ENCODE results near the gene CHMP3. TPM values are rescaled to one million over a fixed set of nuclear protein-coding genes. Genes with fewer than 3 reads are reported as not detected.
"Not testable (repeated sequence)": the region's sequence is repeated elsewhere in the genome, so short reads cannot be mapped to it uniquely, and the experiment has no call there.

CHMP3 gene
- total RNA-seq, 1 donor from 2014 or later = 125 TPM

DNA sequence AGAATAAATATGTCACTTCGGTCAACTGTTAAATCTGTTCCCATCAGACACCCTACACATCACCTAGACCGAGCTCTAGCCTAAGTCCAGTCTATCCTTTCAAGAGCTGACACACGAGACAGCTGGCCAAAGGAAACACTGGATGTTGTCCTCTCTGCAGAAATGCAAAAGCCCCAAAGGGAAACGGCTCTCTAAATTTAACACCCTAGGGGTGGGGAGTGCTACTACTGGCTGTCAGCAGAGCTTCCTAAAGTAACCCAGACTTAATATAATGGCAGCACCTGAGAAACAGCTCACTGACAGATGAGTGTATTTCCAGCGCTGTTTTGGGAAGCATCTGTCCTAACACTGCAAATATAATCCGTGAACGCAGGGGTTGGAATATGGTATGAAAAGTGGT, 55.6 kb downstream of the CHMP3 start:
- DNase-seq = no peak

GRCh38 chr2:86500325-86501083, 62.7 kb downstream of the CHMP3 start:
- DNase-seq = no peak

DNA sequence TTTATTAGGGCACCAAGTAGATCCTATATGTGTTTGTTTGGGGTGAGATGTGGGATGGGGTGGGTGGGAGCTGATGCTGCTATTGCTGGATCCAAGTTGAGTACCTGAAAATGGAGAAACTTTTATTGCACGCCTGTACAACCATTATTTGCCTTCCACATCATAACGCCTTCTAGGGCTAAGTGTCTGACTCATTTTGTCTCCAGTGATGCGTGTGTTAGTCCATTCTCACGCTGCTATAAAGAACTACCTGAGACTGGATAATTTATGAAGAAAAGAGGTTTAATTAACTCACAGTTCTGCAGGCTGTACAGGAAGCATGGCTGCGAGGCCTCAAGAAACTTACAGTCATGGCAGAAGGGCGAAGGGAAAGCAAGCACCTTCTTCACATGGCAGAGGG, 63.9 kb downstream of the CHMP3 start:
- no peak for DNase-seq

- DNase-seq = no peak
Measured at GRCh38 chr2:86498468-86499260, 64.6 kb downstream of the CHMP3 start.

- DNase-seq = not testable (repeated sequence)
Measured at GRCh38 chr2:86496391-86496790, 66.9 kb downstream of the CHMP3 start.

GRCh38 chr2:86492048-86492453, 71.2 kb downstream of the CHMP3 start:
- DNase-seq = no peak

DNA sequence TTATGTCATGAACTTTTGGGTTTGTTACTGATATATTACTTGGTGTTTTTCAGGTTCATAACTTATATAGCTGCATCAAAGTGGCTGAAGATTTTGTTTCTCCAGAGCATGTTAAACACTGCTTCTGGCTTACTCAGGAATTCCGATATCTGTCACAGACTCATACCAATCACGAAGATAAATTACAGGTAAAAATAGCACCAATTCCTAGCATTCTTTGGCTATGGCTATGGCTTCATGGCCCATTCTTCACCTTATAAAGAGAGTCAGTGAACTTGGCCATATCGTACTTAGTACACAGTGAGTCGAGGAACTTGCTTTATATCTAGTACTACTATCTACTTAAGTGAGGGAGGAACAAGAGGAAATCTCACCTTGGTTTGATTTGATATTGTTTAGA, 72.2 kb downstream of the CHMP3 start:
- no peak for DNase-seq

- DNase-seq = no peak
Measured at GRCh38 chr2:86490245-86490644, 73.0 kb downstream of the CHMP3 start.

GRCh38 chr2:86489542-86489941, 73.7 kb downstream of the CHMP3 start:
- DNase-seq = no peak

DNA sequence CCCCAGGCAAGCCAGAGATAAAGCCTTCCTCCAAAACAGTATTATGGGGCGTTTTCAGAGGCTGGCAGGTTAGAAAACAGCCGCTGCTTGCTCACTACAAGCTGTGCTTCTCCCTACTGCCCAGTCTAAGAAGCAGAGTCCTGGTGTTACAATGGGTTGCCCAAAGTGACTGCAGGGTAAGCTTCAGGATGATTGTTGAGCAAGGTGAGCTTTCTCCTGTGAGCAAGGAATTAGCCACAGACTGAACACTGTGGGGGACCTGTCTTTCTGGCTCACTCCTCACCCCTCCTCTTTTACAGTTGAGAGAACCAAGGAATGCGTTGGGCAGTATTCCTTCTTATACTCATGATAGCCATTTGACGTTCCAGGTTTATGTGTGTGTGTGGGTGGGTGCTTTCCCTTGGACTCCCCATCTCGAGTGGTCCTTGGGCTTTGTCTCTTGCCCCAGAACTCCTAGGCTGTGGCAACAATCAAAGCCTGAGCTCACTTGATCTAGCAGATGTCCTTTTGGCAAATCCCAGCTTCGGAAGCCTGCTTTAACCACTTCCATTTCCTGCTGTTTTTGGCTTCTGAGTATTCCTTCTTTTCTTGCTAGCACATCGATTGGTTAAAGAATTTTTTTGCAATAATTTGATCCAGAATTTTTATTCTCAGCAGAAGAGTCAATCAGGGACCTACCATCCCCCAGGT, 74.5 kb downstream of the CHMP3 start:
- DNase-seq = no peak

DNA sequence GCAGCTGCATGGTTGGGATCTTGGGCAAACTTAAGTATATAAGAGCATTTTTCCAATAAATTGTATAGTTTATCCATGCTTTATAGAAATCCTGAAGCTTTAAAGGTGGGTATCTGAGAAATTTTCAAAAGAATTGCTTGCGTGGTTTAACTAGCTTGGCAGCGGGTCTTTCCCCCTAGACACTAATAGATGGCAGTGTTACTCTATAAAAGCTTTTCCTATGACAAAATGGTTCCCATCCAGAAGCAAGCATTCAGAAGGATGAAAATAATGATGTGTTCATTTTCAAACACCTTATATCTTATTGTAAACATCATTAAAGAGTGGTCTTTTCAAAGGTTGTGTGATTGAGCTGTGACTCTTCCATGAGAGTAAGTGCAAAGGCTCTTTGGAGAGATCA, 76.2 kb downstream of the CHMP3 start:
- peak; percentile 8 for DNase-seq

DNA sequence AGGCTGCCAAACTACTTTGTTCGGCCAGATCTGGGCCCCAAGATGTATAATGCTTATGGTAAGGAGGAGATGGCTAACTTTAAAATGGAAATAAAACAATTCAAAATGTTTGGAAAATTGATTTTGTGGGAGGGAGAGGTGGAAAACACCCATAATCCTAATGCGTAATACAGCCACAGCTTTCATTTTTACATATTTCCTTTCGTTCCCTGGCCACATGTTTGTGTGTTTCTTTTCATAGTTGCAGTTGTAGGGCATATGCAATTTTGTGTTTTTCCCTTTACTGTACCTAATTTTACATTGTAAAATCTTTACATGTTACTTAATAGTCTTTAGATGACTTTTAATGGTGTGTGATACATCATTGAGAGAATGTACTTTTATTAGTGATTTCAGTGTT, 77.4 kb downstream of the CHMP3 start:
- no peak for DNase-seq

GRCh38 chr2:86485103-86485502, 78.1 kb downstream of the CHMP3 start:
- no peak for DNase-seq

- DNase-seq = no peak
Measured at GRCh38 chr2:86484385-86484784, 78.9 kb downstream of the CHMP3 start.

- peak; percentile 17 for DNase-seq
Measured at GRCh38 chr2:86482034-86482433, 81.2 kb downstream of the CHMP3 start.

DNA sequence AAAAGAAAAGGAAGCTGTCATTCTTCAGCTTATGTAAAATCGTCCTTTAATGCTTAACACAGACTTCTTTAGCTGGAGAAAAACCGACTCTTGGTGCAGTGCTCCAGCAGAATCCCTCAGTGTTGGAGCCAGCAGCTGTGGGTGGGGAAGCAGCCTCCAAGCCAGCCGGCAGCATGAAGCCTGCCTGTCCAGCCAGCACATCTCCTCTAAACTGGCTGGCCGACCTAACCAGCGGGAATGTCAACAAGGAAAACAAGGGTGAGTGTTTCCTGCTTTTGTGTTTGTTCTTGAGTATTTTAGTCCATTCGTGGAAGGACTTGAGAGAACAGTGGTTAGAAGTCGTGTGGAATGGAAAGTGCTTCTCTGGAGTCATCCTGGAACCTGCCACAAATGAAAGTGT, 83.1 kb downstream of the CHMP3 start:
- no peak for DNase-seq

DNA sequence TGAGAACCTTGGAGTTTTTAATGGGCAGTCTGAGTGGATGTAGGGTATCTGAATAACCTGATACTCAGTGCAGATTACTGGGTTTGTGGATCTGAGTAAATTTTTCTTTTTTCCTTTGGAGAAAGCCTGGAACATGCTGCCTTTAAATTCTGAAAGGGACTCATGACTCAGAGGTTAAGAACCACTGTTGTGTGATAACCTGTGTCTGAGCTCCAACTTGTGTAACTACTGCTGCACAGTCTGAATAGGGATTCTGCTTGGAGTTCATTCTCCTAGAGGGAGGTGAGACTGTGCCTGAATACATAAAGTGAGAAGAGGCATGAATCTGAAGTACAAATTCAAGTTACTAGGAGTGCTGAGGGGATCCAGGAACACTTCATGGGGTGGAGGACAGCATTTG, 85.9 kb downstream of the CHMP3 start:
- DNase-seq = no peak

DNA sequence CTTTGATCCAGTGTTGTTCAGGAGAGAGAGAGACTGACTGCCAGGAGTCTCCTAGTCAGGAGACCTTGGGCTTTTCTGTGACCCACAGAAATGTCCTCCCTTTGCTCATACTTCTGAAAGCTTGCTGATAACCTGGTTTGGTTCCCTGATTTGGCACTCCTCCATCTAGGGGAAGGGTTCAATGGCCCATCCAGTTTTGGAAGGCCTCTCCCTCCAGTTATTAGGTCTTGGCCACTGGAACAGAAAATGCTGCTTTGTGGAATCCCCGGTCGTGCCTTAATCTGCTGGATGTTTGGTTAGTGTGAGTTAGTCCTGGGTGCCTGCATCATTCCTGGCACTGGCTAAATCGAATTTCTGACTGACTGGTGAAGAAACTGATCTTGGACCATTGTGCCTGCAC, 86.3 kb downstream of the CHMP3 start:
- DNase-seq = no peak

DNA sequence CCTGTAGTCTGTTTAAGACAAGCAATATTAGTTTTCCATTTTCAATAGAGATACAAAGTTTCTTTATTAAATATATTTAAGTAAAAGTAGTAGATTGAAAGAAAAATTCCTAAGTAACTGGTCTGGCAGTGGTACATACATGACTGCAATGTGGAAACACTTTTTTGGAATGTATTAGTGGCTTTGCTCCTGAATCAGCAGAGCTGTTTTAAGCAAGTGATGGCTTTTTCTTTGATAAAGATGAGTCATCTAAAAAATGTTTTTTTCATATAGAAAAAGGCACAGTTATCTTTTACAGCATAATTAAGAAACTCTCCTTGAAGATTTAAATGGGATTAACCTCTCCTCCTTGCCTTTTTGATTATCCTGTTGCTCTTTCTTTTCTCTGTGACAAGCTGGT, 87.2 kb downstream of the CHMP3 start:
- DNase-seq = no peak

DNA sequence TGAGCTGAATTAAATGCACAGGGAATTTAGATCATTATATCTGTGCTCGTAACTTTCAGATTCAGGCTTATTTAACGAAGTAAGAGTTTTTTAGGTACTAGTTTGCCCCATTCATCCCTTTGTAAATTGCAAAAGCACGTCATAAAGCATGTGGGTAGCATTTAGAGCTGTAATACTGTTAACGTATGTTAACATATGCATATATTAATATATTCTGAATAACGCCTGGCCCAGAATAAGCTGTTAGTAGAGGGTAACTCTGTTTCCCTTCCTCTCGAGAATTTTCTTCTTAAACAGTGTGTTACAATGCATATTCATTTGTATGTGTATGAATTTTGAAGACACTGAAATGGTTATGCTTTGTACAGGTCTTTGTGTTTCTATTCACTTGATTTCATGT, 91.6 kb downstream of the CHMP3 start:
- no peak for DNase-seq

- no peak for DNase-seq
Measured at GRCh38 chr2:86470890-86471289, 92.4 kb downstream of the CHMP3 start.

- DNase-seq = no peak
Measured at GRCh38 chr2:86468162-86469033, 94.8 kb downstream of the CHMP3 start.

GRCh38 chr2:86466306-86466705, 96.9 kb downstream of the CHMP3 start:
- DNase-seq = no peak

Data from dermis blood vessel endothelial cell (primary cell).